Medulla oblongata (tissue), 1 donor: ENCODE data around the gene MOSPD3.

Experiments used
- DNase-seq: peaks from one replicate; pipeline ENCODE4 v3.0.0-alpha.2; 2015; ENCODE audit errors: extremely low spot score

Gene MOSPD3

DNA sequence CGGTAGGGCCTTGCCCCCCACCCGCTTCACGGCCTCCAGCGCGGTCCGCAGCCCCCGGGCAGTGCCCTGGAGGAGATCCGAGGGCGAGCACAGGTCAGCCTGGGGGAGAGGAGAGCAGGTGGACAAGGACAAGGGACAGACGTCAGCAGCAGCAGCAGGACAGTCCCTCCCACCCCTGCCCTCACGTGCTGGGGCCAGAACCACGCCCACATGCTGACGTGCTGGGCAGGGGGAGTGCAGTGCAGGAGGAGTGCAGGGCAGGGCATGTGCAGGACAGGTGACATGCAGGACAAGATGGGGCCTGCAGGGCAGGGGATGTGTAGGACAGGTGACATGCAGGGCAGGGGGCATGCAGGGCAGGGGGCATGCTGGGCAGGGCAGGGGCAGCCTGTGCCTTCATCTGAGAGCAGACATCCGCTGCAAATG is 37.1 kb upstream of the MOSPD3 start:
- no peak for DNase-seq

DNA sequence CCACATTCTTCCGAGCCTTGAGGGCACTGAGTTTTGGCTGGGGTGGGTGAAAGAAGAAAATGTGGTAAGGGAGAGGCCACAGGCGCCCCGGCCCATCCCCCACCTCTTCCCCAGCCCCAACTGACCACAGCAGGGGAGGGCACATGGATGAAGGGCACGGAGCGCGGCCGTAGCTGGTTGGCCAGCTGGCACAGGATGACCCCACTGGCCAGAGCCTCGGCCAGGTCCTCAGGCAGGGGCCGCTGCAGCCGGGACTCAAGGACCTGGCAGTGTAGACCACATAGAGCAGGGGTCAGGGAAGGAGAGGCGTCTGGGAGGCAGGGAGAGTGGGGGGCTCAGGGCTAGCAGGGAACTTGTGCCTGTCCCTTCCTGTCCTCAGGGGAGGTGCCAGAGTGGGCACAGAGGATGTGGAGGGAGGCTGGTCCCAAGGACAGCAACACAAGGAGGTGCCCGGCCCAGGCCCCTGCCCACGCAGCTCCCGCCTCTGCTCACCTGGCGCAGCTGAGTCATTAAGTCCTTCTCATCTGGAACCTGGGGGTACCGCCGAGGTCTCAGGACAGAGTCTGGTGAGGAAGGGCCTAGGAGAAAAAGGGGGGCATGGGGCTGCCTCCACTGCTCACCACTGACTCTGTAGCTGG is 36.5 kb upstream of the MOSPD3 start:
- no peak for DNase-seq

- DNase-seq, result no peak
These were observed 35.9 kb upstream of the MOSPD3 start for GRCh38 chr7:100576384-100576993.

GRCh38 chr7:100577103-100577502 is 35.2 kb upstream of the MOSPD3 start:
- DNase-seq, result no peak

DNA sequence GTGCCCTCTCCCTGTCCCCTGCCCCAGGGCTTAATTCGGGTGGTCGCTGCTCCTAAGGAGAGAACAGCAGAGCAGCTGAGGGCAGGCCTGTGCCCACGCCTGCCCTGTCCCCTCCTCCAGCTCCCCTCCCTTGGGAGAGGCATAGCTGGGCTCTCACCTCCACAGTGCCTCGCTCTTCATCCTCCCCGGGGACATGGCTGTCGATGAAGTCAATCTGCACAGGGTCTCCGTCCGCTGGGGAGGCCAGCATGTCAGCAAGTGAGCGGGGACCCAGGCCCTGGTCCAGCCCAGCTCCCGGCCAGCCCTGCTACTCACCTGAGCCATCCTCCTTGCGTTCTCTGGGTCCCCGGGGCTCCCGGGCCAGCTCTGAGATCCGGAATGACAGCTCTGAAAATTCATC is 34.8 kb upstream of the MOSPD3 start:
- no peak for DNase-seq

DNA sequence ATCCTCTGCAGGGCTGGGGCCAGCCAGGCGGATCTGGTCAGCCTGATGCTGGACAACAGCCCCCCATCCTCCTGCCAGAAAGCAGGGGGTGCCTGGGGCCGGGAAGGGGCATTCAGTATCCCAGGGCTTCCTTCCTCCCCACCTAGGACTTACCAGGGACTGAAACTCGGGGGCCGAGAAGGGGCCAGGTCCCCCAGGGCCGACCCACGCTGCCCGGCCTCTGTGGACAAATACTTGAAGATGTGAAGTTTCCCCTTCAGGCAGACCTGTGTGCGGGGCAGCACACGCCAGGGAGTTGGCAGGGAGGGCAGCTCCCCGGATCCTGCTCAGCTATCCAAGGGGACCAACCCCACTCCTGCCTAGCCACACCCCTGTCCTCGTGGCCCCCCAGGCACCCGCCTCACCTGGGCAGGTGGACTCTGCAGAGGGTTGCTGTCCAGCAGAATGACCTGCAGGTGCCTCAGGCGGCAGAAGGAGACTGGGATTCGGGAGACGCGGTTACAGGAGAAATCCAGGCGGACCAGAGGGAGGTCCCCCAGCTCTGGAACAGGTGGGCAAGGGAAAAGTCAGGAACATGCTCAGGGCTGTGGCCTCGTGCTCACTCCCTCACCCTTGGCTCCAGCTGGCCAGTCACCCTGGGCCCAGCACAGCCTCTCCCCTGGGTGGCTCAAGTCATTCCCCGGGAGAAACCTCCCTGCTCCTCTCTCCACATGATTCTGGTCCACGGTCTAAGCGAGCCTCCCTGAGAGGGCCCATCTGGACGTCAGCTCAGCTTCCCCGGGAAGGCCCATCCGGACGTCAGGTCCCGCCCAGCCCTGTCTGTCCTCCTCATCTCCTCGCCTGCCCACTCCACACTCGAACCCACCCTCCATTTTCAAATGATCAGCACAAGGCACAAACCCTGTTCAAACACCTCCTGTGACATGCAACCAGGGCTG is 33.8 kb upstream of the MOSPD3 start:
- DNase-seq, result no peak

DNA sequence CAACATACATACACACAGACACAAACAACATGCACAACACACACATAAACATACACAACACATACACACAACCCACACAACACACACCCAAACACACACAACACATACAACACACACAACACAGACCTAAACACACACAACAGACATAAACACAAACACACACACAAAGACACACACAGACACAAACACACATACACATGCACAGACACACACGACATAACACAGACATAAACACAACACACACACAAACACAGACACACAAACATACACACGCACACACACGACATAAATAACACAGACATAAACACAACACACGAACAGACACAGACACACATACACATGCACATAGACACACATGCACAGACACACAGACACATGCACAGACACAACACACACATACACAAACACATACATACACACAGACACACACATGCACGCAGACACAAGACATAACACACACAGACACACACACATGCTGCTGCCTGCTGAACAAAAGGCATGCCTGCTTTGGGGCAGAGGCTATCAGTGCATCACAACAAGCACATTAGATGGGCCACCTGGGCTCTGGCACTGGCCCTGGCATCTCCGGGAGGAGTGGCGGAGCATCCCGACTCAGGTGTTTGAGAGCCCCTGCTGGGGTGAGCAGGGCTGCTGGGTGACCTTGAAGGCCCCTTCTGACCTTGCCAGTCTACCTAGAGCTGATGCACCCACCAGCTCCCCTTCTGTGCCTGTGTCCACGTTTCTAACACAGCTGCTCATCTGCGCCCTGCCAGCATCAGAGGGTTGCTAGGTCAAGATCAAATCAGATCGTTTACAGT is 31.7 kb upstream of the MOSPD3 start:
- no peak for DNase-seq

GRCh38 chr7:100582041-100582579 is 30.2 kb upstream of the MOSPD3 start:
- DNase-seq, result no peak

DNA sequence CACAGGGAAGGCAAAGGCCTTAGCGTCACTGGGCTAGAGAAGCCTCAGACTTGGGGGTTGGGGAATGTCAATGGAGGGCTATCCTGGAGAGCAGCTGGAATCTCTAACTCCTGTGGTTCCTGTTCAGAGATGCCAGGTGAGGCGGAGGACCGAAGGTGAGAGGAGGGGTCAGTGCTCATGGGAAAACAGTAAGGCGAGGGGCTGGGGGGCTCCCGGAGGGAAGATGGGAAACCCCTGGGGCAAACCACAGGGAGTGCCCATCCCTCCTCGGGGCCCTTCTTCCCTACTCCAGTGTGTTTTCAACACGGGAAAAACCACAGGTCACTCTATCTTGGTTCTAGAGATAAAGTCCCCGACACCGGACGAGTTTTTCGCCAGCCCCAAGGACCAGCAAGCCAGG is 29.7 kb upstream of the MOSPD3 start:
- no peak for DNase-seq

DNA sequence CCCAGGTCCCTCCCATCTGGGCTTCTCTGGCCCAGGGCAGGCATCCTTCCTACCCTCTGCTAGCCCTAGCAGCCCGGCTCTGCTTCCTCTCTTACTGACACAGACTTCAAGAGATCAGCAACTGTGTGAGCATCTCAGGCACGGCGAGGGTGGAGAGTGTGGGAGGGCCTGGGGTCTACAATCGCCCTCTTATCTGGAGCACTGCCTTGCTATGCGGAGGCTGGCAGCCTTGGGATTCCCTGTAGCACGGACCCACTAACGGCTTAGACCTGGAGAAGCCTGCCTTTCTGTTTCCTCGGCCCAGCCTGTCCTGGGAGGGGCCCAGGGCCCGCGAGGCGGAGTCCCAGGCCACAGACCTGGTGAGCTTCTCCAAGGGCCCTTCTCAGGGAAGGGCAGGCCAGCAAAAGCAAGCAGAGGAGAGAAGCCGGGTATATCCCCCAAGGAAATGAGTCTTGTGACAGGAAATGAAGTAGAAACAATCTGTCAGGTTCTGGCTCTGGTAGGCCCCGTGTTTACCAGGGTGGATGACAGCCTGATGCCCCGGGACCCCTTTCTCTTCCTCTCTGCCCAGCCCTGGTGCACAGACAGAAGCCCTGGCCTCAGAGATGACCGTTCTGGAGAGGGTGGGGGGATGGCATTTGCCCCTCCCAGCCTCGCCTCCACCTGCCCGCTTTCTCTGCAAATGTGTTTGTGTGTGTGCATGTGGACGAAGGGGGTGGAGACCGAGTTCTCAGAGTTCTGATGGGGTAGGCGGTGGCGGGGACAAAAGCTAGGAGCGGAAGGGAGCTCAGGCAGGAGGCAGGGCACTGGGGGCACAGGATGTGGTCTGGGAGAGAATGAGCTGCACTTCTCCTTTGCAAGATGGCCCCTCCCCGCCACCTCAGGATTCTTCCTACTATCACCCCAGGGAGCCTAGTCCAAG is 28.9 kb upstream of the MOSPD3 start:
- peak; percentile 66 for DNase-seq

DNA sequence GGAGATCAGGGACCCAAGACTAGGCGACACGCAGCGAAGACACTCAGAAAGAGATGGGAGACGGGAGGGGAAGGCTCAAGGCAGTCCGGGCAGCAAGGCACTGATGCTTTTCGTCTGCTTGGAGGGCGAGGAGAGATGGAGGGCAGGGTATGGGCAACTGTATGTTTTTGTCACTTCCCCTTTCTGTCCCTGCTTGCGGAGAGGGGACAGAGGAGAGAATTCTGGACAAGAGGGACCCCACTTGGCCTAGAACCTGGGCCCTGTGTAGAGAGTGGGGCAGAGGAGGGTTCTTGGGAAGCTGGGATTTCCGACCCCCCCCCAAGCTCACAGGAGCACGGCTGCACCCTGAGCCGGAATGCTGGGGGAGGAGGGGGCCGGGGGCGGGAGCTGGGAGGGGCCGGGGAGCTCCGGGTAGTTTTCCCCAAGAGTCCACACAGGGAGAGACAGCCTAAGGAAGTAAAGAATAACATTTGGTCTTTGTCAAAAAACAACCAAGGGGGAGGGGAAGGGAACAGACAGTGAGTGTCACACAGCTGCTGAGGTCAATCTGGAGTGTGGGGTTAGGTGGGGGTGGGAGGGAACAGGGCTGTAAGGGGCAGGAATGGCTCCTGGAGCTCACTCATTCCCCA is 28.2 kb upstream of the MOSPD3 start:
- no peak for DNase-seq

GRCh38 chr7:100584683-100585510 is 27.4 kb upstream of the MOSPD3 start:
- no peak for DNase-seq

GRCh38 chr7:100585511-100586265 is 26.7 kb upstream of the MOSPD3 start, which contains the start of gene LRCH4:
LRCH4 (minus strand) TSS chr7:100586129; CDS start chr7:100586100, 29 bp downstream.
- no peak for DNase-seq

DNA sequence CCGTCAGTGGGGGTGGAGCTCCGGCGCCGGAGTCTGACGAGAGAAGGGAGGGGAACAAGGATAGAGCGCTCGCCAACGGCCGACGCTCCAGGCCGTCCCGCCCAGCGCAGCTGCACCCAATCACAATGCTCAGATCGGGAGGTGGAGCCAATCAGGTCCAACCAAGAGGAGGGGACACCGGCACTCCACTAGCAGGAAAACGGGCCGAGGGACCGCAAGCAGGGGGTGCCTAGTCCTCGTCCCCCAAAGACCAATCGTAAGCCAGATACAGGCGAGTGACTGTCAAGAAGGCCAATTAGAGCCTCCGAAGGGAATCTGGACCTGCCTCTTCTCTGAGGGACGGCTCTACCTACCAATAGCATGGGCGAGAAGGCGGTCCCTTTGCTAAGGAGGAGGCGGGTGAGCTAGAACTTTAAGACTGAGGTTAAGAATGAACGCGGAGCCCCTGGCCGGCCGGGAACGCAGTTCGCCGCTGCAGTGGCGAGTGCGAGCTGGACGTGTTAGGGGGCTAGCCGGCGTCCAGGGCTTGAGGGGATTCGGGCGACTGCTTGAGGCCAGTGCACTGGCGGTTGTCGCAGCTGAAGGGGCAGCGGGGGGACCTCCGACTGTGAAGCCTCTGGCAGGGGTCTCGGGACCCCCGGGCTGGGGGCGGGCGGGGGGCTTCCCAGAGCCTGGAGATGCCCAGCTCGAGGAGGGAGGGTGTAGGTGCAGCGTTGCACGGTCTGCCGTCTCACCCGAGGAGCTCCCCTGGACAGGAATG is 25.9 kb upstream of the MOSPD3 start, which contains the start of gene FBXO24:
Gene FBXO24 (plus strand): TSS at position 63 of the 760 bp plus-strand sequence. CDS start 298 bp downstream, at position 361.
- peak; percentile 100 for DNase-seq

DNA sequence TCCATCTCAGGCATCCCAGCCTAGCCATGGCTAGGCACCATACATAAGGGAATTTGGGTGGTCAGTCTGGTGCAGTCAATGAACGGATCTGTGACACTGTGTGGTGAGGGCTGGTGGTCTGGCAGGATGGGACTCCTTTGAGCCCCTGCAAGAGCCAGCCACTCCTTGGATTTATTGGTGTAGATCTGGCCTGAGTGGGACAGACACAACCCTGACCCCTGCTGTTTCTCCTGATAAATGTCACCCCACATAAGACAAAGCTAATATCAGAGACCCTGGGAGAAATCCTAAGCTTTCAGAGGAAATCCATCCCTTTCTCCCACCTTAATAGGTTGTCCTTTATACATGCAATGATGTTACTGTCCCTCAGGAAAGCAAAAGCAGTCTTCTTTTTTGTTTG is 23.9 kb upstream of the MOSPD3 start:
- DNase-seq, result no peak

GRCh38 chr7:100589341-100589947 is 22.9 kb upstream of the MOSPD3 start:
- DNase-seq, result no peak
